DOHH2 (cell line): ENCODE data around the gene EIF3M.

Experiments used
- H3F3A ChIP-seq: fragments of 200-600 bp; sonication (generic), shearing (Covaris generic); 2 replicates; pipeline ENCODE4 v1.6.0; 2016; ENCODE audit warnings: antibody characterized with exemption, mild to moderate bottlenecking; ENCODE audit not compliant: control insufficient read depth, insufficient read depth
- H3K27ac ChIP-seq: fragments of 200-600 bp; sonication (generic); 2 replicates; pipeline ENCODE4 v1.5.1; 2014; ENCODE audit warnings: low read depth, mild to moderate bottlenecking, low read length, moderate library complexity
- H3K27me3 ChIP-seq: fragments of 200-600 bp; sonication (generic); 2 replicates; pipeline ENCODE4 v1.6.1; 2014; ENCODE audit warnings: mild to moderate bottlenecking, low read length, mixed read lengths; ENCODE audit not compliant: control insufficient read depth
- H3K36me3 ChIP-seq: fragments of 200-600 bp; sonication (generic); 2 replicates; pipeline ENCODE4 v1.6.1; 2014; ENCODE audit warnings: mild to moderate bottlenecking, low read length, moderate library complexity, mixed read lengths; ENCODE audit not compliant: control insufficient read depth
- H3K4me1 ChIP-seq: fragments of 200-600 bp; sonication (generic); 2 replicates; pipeline ENCODE4 v1.6.1; 2014; ENCODE audit warnings: mild to moderate bottlenecking, low read length, mixed read lengths; ENCODE audit not compliant: control insufficient read depth
- H3K4me2 ChIP-seq: fragments of 200-600 bp; sonication (generic); 2 replicates; pipeline ENCODE4 v1.6.0; 2014; ENCODE audit warnings: mild to moderate bottlenecking, low read length, moderate library complexity
- H3K4me3 ChIP-seq: fragments of 200-600 bp; sonication (generic); 2 replicates; pipeline ENCODE4 v1.5.1; 2014; ENCODE audit warnings: mild to moderate bottlenecking, low read length, mixed read lengths
- H3K79me2 ChIP-seq: fragments of 200-600 bp; sonication (generic); 2 replicates; pipeline ENCODE4 v1.6.1; 2014; ENCODE audit warnings: mild to moderate bottlenecking, low read length, mixed read lengths; ENCODE audit not compliant: control insufficient read depth
- H3K9me2 ChIP-seq: fragments of 200-600 bp; sonication (generic); replicated peaks from 2 replicates; pipeline ENCODE4 v1.6.1; 2014; ENCODE audit warnings: mild to moderate bottlenecking, low read length, mixed read lengths; ENCODE audit not compliant: control insufficient read depth
- H3K9me3 ChIP-seq: fragments of 200-600 bp; sonication (generic); 2 replicates; pipeline ENCODE4 v1.6.1; 2014; ENCODE audit warnings: antibody characterized with exemption, low read length, mixed read lengths; ENCODE audit not compliant: control insufficient read depth, insufficient read depth
- H4K20me1 ChIP-seq: fragments of 200-600 bp; sonication (generic); 2 replicates; pipeline ENCODE4 v1.6.0; 2014; ENCODE audit warnings: low read depth, mild to moderate bottlenecking, antibody characterized with exemption, low read length, moderate library complexity; ENCODE audit not compliant: control insufficient read depth, insufficient read depth
- EZH2phosphoT487 ChIP-seq: fragments of 200-600 bp; sonication (generic); IDR thresholded peaks from 2 replicates; pipeline ENCODE4 v1.6.1; 2017; ENCODE audit warnings: borderline replicate concordance, mild to moderate bottlenecking, antibody characterized with exemption, low read length, moderate library complexity, mixed read lengths
- TF ChIP-seq, protein P1 (sequence below): fragments of 200-600 bp; sonication (generic); IDR thresholded peaks from one replicate; pipeline ENCODE4 v1.5.1; 2014; ENCODE audit warnings: antibody characterized with exemption, mild to moderate bottlenecking, low read depth, low read length; ENCODE audit not compliant: poor library complexity, severe bottlenecking

EIF3M gene

GRCh38 chr11:32613500-32614151 lies 30.0 kb downstream of the EIF3M start:
- no peaks in the 10 kb centered on the region for H3K79me2 ChIP-seq
- H4K20me1 ChIP-seq, result no peaks in the 10 kb centered on the region
- H3K27me3 ChIP-seq, result no peaks in the 10 kb centered on the region
- H3K4me3 ChIP-seq, result no peak overlapping the region
- no peaks in the 10 kb centered on the region for H3K9me2 ChIP-seq
- H3K9me3 ChIP-seq, result no peaks in the 10 kb centered on the region
- no peaks in the 10 kb centered on the region for H3K36me3 ChIP-seq
- H3K4me1 ChIP-seq, result no peaks in the 10 kb centered on the region
- no peak overlapping the region for H3K4me2 ChIP-seq
- TF ChIP-seq EZH2phosphoT487, result no peak
- TF ChIP-seq, protein P1, sequence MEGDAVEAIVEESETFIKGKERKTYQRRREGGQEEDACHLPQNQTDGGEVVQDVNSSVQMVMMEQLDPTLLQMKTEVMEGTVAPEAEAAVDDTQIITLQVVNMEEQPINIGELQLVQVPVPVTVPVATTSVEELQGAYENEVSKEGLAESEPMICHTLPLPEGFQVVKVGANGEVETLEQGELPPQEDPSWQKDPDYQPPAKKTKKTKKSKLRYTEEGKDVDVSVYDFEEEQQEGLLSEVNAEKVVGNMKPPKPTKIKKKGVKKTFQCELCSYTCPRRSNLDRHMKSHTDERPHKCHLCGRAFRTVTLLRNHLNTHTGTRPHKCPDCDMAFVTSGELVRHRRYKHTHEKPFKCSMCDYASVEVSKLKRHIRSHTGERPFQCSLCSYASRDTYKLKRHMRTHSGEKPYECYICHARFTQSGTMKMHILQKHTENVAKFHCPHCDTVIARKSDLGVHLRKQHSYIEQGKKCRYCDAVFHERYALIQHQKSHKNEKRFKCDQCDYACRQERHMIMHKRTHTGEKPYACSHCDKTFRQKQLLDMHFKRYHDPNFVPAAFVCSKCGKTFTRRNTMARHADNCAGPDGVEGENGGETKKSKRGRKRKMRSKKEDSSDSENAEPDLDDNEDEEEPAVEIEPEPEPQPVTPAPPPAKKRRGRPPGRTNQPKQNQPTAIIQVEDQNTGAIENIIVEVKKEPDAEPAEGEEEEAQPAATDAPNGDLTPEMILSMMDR, result no peak
- no peak overlapping the region for H3K27ac ChIP-seq
- H3F3A ChIP-seq, result no peaks in the 10 kb centered on the region

DNA sequence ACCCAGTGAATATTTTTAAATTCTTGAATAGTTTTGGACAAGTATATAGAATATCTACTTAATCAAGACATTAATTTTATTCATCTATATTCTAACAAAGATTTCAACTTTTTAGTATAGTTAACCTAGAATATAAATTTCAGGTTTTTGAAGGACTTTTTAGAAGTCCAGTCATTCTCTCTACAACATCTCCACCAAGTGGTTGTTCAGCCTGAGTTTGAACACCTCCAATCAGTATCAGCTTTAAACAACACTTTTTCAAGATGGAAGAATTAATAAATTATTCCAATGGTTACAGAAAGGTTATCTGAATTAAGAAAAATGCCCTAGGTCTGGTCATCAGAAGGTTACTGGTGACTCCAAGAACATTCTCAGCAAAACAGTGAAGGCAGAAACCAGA lies 31.8 kb downstream of the EIF3M start:
- no peaks in the 10 kb centered on the region for H3K4me1 ChIP-seq
- H3K27me3 ChIP-seq, result no peaks in the 10 kb centered on the region
- H3K9me3 ChIP-seq, result no peaks in the 10 kb centered on the region
- H4K20me1 ChIP-seq, result no peaks in the 10 kb centered on the region
- no peak overlapping the region for H3K4me3 ChIP-seq
- TF ChIP-seq, protein P1, result peak; percentile 19
- TF ChIP-seq EZH2phosphoT487, result no peak
- H3K9me2 ChIP-seq, result no peaks in the 10 kb centered on the region
- H3K79me2 ChIP-seq, result no peaks in the 10 kb centered on the region
- no peaks in the 10 kb centered on the region for H3F3A ChIP-seq
- no peaks in the 10 kb centered on the region for H3K36me3 ChIP-seq
- H3K27ac ChIP-seq, result no peak overlapping the region
- H3K4me2 ChIP-seq, result no peak overlapping the region

- TF ChIP-seq, protein P1, result no peak
- TF ChIP-seq EZH2phosphoT487, result no peak
These were observed 33.3 kb downstream of the EIF3M start for GRCh38 chr11:32616903-32617302.

More at GRCh38 chr11:32616903-32617302, 33.3 kb downstream of the EIF3M start:
- Histone ChIP-seq H3K9me2 (no peaks in the 10 kb centered on the region), H3K4me2 (no peak overlapping the region), H3K36me3 (no peaks in the 10 kb centered on the region), H3F3A (no peaks in the 10 kb centered on the region), H3K27me3 (no peaks in the 10 kb centered on the region), H4K20me1 (no peaks in the 10 kb centered on the region), H3K79me2 (no peaks in the 10 kb centered on the region), H3K4me1 (peaks cover 2% of the 10 kb centered on the region; the same call in 1 of the 2 replicates), H3K27ac (no peak overlapping the region), H3K4me3 (no peak overlapping the region), H3K9me3 (no peaks in the 10 kb centered on the region; the same call in 1 of the 2 replicates)
